ENCODE measurements around the gene PIGH. TPM values are rescaled to one million over a fixed set of nuclear protein-coding genes. Genes with fewer than 3 reads are reported as not detected.
"Not testable (repeated sequence)": the region's sequence is repeated elsewhere in the genome, so short reads cannot be mapped to it uniquely, and the experiment has no call there.

The PIGH gene
- total and polyA plus RNA-seq, 3 donors from 2014 or later = 44.1 to 69.3 (median 45.2) TPM

GRCh38 chr14:67610491-67610890 is 10.4 kb upstream of the PIGH start:
- Histone ChIP-seq H3K36me3 (ENCODE audit: low read depth, missing control alignments) (no peaks in the 10 kb centered on the region), H3K27ac (no peak overlapping the region), H3K4me1 (no peaks in the 10 kb centered on the region), H3K27me3 (no peaks in the 10 kb centered on the region), H3K9me3 (no peaks in the 10 kb centered on the region), H3K4me3 (no peak overlapping the region)
- no peak for TF ChIP-seq POLR2A (IDR thresholded peaks at IDR 0.05)
- no peak for TF ChIP-seq CTCF (IDR thresholded peaks at IDR 0.05)
- DNase-seq = no peak
- 86 to 87% methylated on average over 1 of the region's 1 CpG for WGBS, 2 donors
- intact Hi-C loops (cut with DNase I; ENCODE audit: low total_unique reads) = no loop called here

- H3K4me1 ChIP-seq = no peaks in the 10 kb centered on the region
- no peak overlapping the region for H3K27ac ChIP-seq
- no peaks in the 10 kb centered on the region for H3K36me3 ChIP-seq (ENCODE audit: low read depth, missing control alignments)
- no peaks in the 10 kb centered on the region for H3K9me3 ChIP-seq
- H3K4me3 ChIP-seq = no peak overlapping the region
- intact Hi-C loops (cut with DNase I; ENCODE audit: low total_unique reads) = no loop called here
- TF ChIP-seq CTCF (IDR thresholded peaks at IDR 0.05) (no peak), POLR2A (IDR thresholded peaks at IDR 0.05) (no peak)
- no peak for DNase-seq
- 70 to 80% methylated on average over 10 of the region's 10 CpGs for WGBS, 2 donors
- H3K27me3 ChIP-seq = no peaks in the 10 kb centered on the region
Observed at GRCh38 chr14:67609642-67610310, 9.7 kb upstream of the PIGH start.

- H3K27me3 ChIP-seq = no peaks in the 10 kb centered on the region
- intact Hi-C loops (cut with DNase I; ENCODE audit: low total_unique reads) = no loop called here
Observed at GRCh38 chr14:67607646-67608045, 7.6 kb upstream of the PIGH start.

GRCh38 chr14:67602995-67603545 is 3.0 kb upstream of the PIGH start:
- no peaks in the 10 kb centered on the region for H3K9me3 ChIP-seq
- no peak for DNase-seq
- no peak overlapping the region for H3K4me3 ChIP-seq
- no peaks in the 10 kb centered on the region for H3K36me3 ChIP-seq (ENCODE audit: low read depth, missing control alignments)
- intact Hi-C loops (cut with DNase I; ENCODE audit: low total_unique reads) = no loop called here
- TF ChIP-seq POLR2A (IDR thresholded peaks at IDR 0.05) (no peak), CTCF (IDR thresholded peaks at IDR 0.05) (no peak)
- no peaks in the 10 kb centered on the region for H3K27me3 ChIP-seq
- H3K4me1 ChIP-seq = peaks cover 8% of the 10 kb centered on the region
- WGBS, 2 donors = 72 to 73% methylated on average over 5 of the region's 5 CpGs
- no peak overlapping the region for H3K27ac ChIP-seq

More at GRCh38 chr14:67607646-67608045, 7.6 kb upstream of the PIGH start:
- 88 to 97% methylated on average over 5 of the region's 5 CpGs for WGBS, 2 donors
- TF ChIP-seq CTCF (IDR thresholded peaks at IDR 0.05) = no peak
- TF ChIP-seq POLR2A (IDR thresholded peaks at IDR 0.05) = no peak
- no peak for DNase-seq
- no peak overlapping the region for H3K27ac ChIP-seq
- H3K4me1 ChIP-seq = no peaks in the 10 kb centered on the region
- no peaks in the 10 kb centered on the region for H3K36me3 ChIP-seq (ENCODE audit: low read depth, missing control alignments)
- H3K4me3 ChIP-seq = no peak overlapping the region
- H3K9me3 ChIP-seq = no peaks in the 10 kb centered on the region

GRCh38 chr14:67602076-67602475 is 2.0 kb upstream of the PIGH start:
- H3K36me3 ChIP-seq (ENCODE audit: low read depth, missing control alignments) = no peaks in the 10 kb centered on the region
- WGBS, 2 donors = 66 to 81% methylated on average over 7 of the region's 7 CpGs

GRCh38 chr14:67600562-67600974 is 500 bp upstream of the PIGH start:
- peak overlapping the region; percentile 86 to 93 for H3K27ac ChIP-seq
- H3K9me3 ChIP-seq; H3K27me3 ChIP-seq; DNase-seq; intact Hi-C loops (cut with DNase I; ENCODE audit: low total_unique reads); H3K36me3 ChIP-seq (ENCODE audit: low read depth, missing control alignments); H3K4me1 ChIP-seq: not testable (repeated sequence)
- H3K4me3 ChIP-seq = peak overlapping the region; percentile 91 to 93
- WGBS, 2 donors = 77 to 78% methylated on average over 10 to 21 of the region's 21 CpGs

More at GRCh38 chr14:67602076-67602475, 2.0 kb upstream of the PIGH start:
- H3K9me3 ChIP-seq = no peaks in the 10 kb centered on the region
- TF ChIP-seq POLR2A (IDR thresholded peaks at IDR 0.05) (no peak), CTCF (IDR thresholded peaks at IDR 0.05) (no peak)
- no peak overlapping the region for H3K4me3 ChIP-seq
- H3K4me1 ChIP-seq = peaks cover 8% of the 10 kb centered on the region
- DNase-seq = no peak
- H3K27me3 ChIP-seq = no peaks in the 10 kb centered on the region
- H3K27ac ChIP-seq = no peak overlapping the region
- intact Hi-C loops (cut with DNase I; ENCODE audit: low total_unique reads) = no loop called here
